Measurements from ENCODE around the gene GOLGA6A.

- TF ChIP-seq CTCF (IDR thresholded peaks at IDR 0.05; ENCODE audit: low read length) (no peak), EZH2 (IDR thresholded peaks at IDR 0.05; ENCODE audit: borderline replicate concordance, low read length) (no peak)
Measured at GRCh38 chr15:74062236-74062635, 20.1 kb downstream of the GOLGA6A start.

Data from OCI-LY1 (cell line).